Measurements from ENCODE around the gene JAM3. TPM values are rescaled to one million over a fixed set of nuclear protein-coding genes. Genes with fewer than 3 reads are reported as not detected.

Gene JAM3
- total RNA-seq, 1 experiment from 2014 or later: 32.9 TPM

- TF ChIP-seq ZNF281 (CRISPR knock-in tag; IDR thresholded peaks at IDR 0.05): no peak
- TF ChIP-seq ZNF532 (CRISPR knock-in tag; IDR thresholded peaks at IDR 0.05; ENCODE audit: borderline replicate concordance): no peak
- TF ChIP-seq ZNF263 (CRISPR knock-in tag; IDR thresholded peaks at IDR 0.05; ENCODE audit: low read depth): no peak
- no peak for TF ChIP-seq ZBTB21 (CRISPR knock-in tag; IDR thresholded peaks at IDR 0.05; ENCODE audit: borderline replicate concordance)
Measured at GRCh38 chr11:134065381-134065780, 3.5 kb upstream of the JAM3 start (continued).

- H3K4me3 Mint-ChIP-seq: no peak overlapping the region
- DNase-seq (ENCODE audit: low spot score): no peak
- no peak for TF ChIP-seq ZBTB43 (CRISPR knock-in tag; IDR thresholded peaks at IDR 0.05)
- TF ChIP-seq ATF1 (CRISPR knock-in tag; IDR thresholded peaks at IDR 0.05): no peak
- no peak for TF ChIP-seq ZNF263 (CRISPR knock-in tag; IDR thresholded peaks at IDR 0.05; ENCODE audit: low read depth)
- TF ChIP-seq ZNF232 (CRISPR knock-in tag; IDR thresholded peaks at IDR 0.05): no peak
- TF ChIP-seq RELA (CRISPR knock-in tag; IDR thresholded peaks at IDR 0.05; ENCODE audit: borderline replicate concordance): no peak
- no peak for TF ChIP-seq NFATC4 (CRISPR knock-in tag; IDR thresholded peaks at IDR 0.05)
- no peak for TF ChIP-seq FOXP1 (CRISPR knock-in tag; IDR thresholded peaks at IDR 0.05; ENCODE audit: borderline replicate concordance)
- TF ChIP-seq RORB (CRISPR knock-in tag; IDR thresholded peaks at IDR 0.05): no peak
- TF ChIP-seq HMGA2 (CRISPR knock-in tag; IDR thresholded peaks at IDR 0.05): no peak
- TF ChIP-seq AFF4 (CRISPR knock-in tag; IDR thresholded peaks at IDR 0.05; ENCODE audit: borderline replicate concordance): no peak
- no peak for TF ChIP-seq ZNF425 (CRISPR knock-in tag; conservative IDR thresholded peaks at IDR 0.05)
- no peak for TF ChIP-seq CDX4 (CRISPR knock-in tag; IDR thresholded peaks at IDR 0.05; ENCODE audit: borderline replicate concordance)
- no peak for TF ChIP-seq ZNF121 (CRISPR knock-in tag; IDR thresholded peaks at IDR 0.05)
- TF ChIP-seq ZNF423 (CRISPR knock-in tag; IDR thresholded peaks at IDR 0.05): no peak
Measured at GRCh38 chr11:134066943-134067885, 1.7 kb upstream of the JAM3 start.

More at GRCh38 chr11:134066943-134067885, 1.7 kb upstream of the JAM3 start:
- CTCF ChIA-PET: interaction anchor here (0.6 to 1.1 kb wide), 2 partner anchors 17 to 48 kb away, joined by 3 to 8 read pairs; no protein-coding TSS in a partner anchor
- H3K36me3 Mint-ChIP-seq: no peaks in the 10 kb centered on the region
- no peak for ATAC-seq
- H3K27ac Mint-ChIP-seq: no peak overlapping the region
- peaks cover 51% of the 10 kb centered on the region for H3K4me1 Mint-ChIP-seq
- no peaks in the 10 kb centered on the region for H3K9me3 Mint-ChIP-seq
- POLR2A ChIA-PET: no interaction called here
- peaks cover 30% of the 10 kb centered on the region for H3K27me3 Mint-ChIP-seq (ENCODE audit: low read depth)

Measured in WTC11 (cell line).